Esophagus (tissue), 2 donors: ENCODE data around the gene LHPP. TPM values are rescaled to one million over a fixed set of nuclear protein-coding genes. Genes with fewer than 3 reads are reported as not detected.

ENCODE experiments used
- H3K27ac ChIP-seq, 2 donors: one replicate each; pipeline ENCODE4 v1.5.1; 2013; ENCODE audit warnings: low read depth in 2 of 2, mild to moderate bottlenecking in 2 of 2, inconsistent platforms in 1 of 2, low read length in 1 of 2, moderate library complexity in 1 of 2
- H3K27me3 ChIP-seq, 2 donors: one replicate each; pipeline ENCODE4 v1.6.1; 2013; ENCODE audit warnings: low read length in 2 of 2, control low read depth in 1 of 2, mild to moderate bottlenecking in 1 of 2; ENCODE audit not compliant: insufficient read depth in 2 of 2, control insufficient read depth in 1 of 2
- H3K36me3 ChIP-seq, 2 donors: one replicate each; pipeline ENCODE4 v1.6.1; 2013; ENCODE audit warnings: low read length in 1 of 2; ENCODE audit not compliant: control insufficient read depth in 2 of 2, insufficient read depth in 2 of 2
- H3K4me1 ChIP-seq, 2 donors: one replicate each; pipeline ENCODE4 v1.6.1; 2013; ENCODE audit warnings: low read length in 1 of 2; ENCODE audit not compliant: control insufficient read depth in 2 of 2, insufficient read depth in 2 of 2
- H3K4me3 ChIP-seq, 2 donors: one replicate each; pipeline ENCODE4 v1.5.1; 2013; ENCODE audit warnings: low read length in 2 of 2, mild to moderate bottlenecking in 2 of 2, low read depth in 1 of 2, moderate library complexity in 1 of 2
- H3K9me3 ChIP-seq, 2 donors: one replicate each; pipeline ENCODE4 v1.6.1; 2013; ENCODE audit warnings: mild to moderate bottlenecking in 2 of 2, low read depth in 1 of 2, low read length in 1 of 2, moderate library complexity in 1 of 2; ENCODE audit not compliant: control insufficient read depth in 2 of 2, insufficient read depth in 1 of 2
- WGBS, 2 donors: extraction: QIAGEN DNeasy Blood & Tissue Kit; methylation state at CpG; one replicate each; pipeline ENCODE4 v1.1.7; 2013; 5-methylcytosine and 5-hydroxymethylcytosine counted together
- polyA plus RNA-seq, 2 donors: library from polyadenylated mRNA; stranded (reverse); fragments of 200-250 nt; gene quantifications; one replicate each; pipeline ENCODE4 v1.2.3, GENCODE V29; 2013
- donor health status: healthy with polysubstance abuse.
- donor health status: Bipolar disorder and iron deficiency.

LHPP gene
- polyA plus RNA-seq, 2 donors, result 23.0 to 23.4 TPM

GRCh38 chr10:124627866-124628675 lies 166.4 kb downstream of the LHPP start:
- H3K27ac ChIP-seq, result peak overlapping the region; percentile 8 to 27
- H3K4me3 ChIP-seq, result no peak overlapping the region
- peaks cover 14 to 63% of the 10 kb centered on the region in 2 donors for H3K4me1 ChIP-seq
- H3K9me3 ChIP-seq, result no peaks in the 10 kb centered on the region
- 54 to 63% methylated on average over 12 of the region's 12 CpGs for WGBS, 2 donors
- peaks cover 0 to 7% of the 10 kb centered on the region in 2 donors for H3K36me3 ChIP-seq
- no peaks in the 10 kb centered on the region for H3K27me3 ChIP-seq

- Histone ChIP-seq H3K9me3 (no peaks in the 10 kb centered on the region), H3K36me3 (peaks cover 0 to 6% of the 10 kb centered on the region in 2 donors), H3K27ac (peak overlapping the region in 1 of 2 donors; percentile 27), H3K4me1 (peaks cover 14 to 63% of the 10 kb centered on the region in 2 donors), H3K27me3 (no peaks in the 10 kb centered on the region), H3K4me3 (no peak overlapping the region)
- 81 to 88% methylated on average over 9 of the region's 9 CpGs for WGBS, 2 donors
Measured at GRCh38 chr10:124628676-124629021, 167.0 kb downstream of the LHPP start.

- Histone ChIP-seq H3K4me3 (no peak overlapping the region), H3K36me3 (peaks cover 0 to 5% of the 10 kb centered on the region in 2 donors), H3K9me3 (no peaks in the 10 kb centered on the region), H3K27ac (no peak overlapping the region), H3K4me1 (peaks cover 14 to 63% of the 10 kb centered on the region in 2 donors), H3K27me3 (no peaks in the 10 kb centered on the region)
- 64 to 70% methylated on average over 6 of the region's 6 CpGs for WGBS, 2 donors
Measured at GRCh38 chr10:124629415-124629814, 167.8 kb downstream of the LHPP start.

GRCh38 chr10:124629842-124630241 lies 168.2 kb downstream of the LHPP start:
- Histone ChIP-seq H3K36me3 (peaks cover 0 to 3% of the 10 kb centered on the region in 2 donors), H3K27me3 (no peaks in the 10 kb centered on the region), H3K4me1 (peaks cover 14 to 59% of the 10 kb centered on the region in 2 donors), H3K9me3 (no peaks in the 10 kb centered on the region), H3K27ac (no peak overlapping the region), H3K4me3 (no peak overlapping the region)
- 74 to 76% methylated on average over 6 of the region's 6 CpGs for WGBS, 2 donors

GRCh38 chr10:124630551-124630950 lies 168.9 kb downstream of the LHPP start:
- Histone ChIP-seq H3K4me3 (no peak overlapping the region), H3K27ac (no peak overlapping the region), H3K9me3 (no peaks in the 10 kb centered on the region), H3K4me1 (peaks cover 12 to 54% of the 10 kb centered on the region in 2 donors), H3K36me3 (peaks cover 0 to 5% of the 10 kb centered on the region in 2 donors), H3K27me3 (no peaks in the 10 kb centered on the region)
- WGBS, 2 donors, result 90 to 92% methylated on average over 5 of the region's 5 CpGs

- Histone ChIP-seq H3K4me3 (no peak overlapping the region), H3K9me3 (no peaks in the 10 kb centered on the region), H3K27me3 (no peaks in the 10 kb centered on the region), H3K4me1 (peaks cover 4 to 40% of the 10 kb centered on the region in 2 donors), H3K36me3 (peaks cover 0 to 3% of the 10 kb centered on the region in 2 donors), H3K27ac (peak overlapping the region; percentile 88 to 93)
- WGBS, 2 donors, result 43 to 49% methylated on average over 19 of the region's 19 CpGs
Measured at GRCh38 chr10:124632064-124632531, 170.5 kb downstream of the LHPP start.

- 54 to 77% methylated on average over 10 of the region's 10 CpGs for WGBS, 2 donors
- Histone ChIP-seq H3K4me3 (no peak overlapping the region), H3K27ac (peak overlapping the region; percentile 88 to 93), H3K9me3 (no peaks in the 10 kb centered on the region), H3K4me1 (peaks cover under 1 to 39% of the 10 kb centered on the region in 2 donors), H3K36me3 (peaks cover 0 to 3% of the 10 kb centered on the region in 2 donors), H3K27me3 (no peaks in the 10 kb centered on the region)
Measured at GRCh38 chr10:124632566-124632965, 170.9 kb downstream of the LHPP start.

- Histone ChIP-seq H3K4me1 (peaks cover 17 to 33% of the 10 kb centered on the region in 2 donors), H3K27ac (no peak overlapping the region), H3K9me3 (no peaks in the 10 kb centered on the region), H3K27me3 (no peaks in the 10 kb centered on the region), H3K4me3 (no peak overlapping the region), H3K36me3 (peaks cover 0 to 3% of the 10 kb centered on the region in 2 donors)
- WGBS, 2 donors, result 78 to 79% methylated on average over 19 of the region's 19 CpGs
Measured at GRCh38 chr10:124636271-124636995, 174.8 kb downstream of the LHPP start.

GRCh38 chr10:124637091-124637700 lies 175.6 kb downstream of the LHPP start:
- H3K4me3 ChIP-seq, result no peak overlapping the region
- H3K36me3 ChIP-seq, result peaks cover 0 to 5% of the 10 kb centered on the region in 2 donors
- no peak overlapping the region for H3K27ac ChIP-seq
- no peaks in the 10 kb centered on the region for H3K9me3 ChIP-seq
- WGBS, 2 donors, result 93 to 95% methylated on average over 13 to 14 of the region's 14 CpGs
- peaks cover 24 to 37% of the 10 kb centered on the region in 2 donors for H3K4me1 ChIP-seq
- H3K27me3 ChIP-seq, result no peaks in the 10 kb centered on the region
